HCT116 (cell line): ENCODE results near the gene B4GALT3. TPM values are rescaled to one million over a fixed set of nuclear protein-coding genes. Genes with fewer than 3 reads are reported as not detected.

Experiments
- ATAC-seq: fragments of 200-7000 bp; cut with Tn5 transposase; 2 replicates; pipeline ENCODE4 v1.9.1; 2020; ENCODE audit warnings: mild to moderate bottlenecking, moderate library complexity
- BruUV-seq: library from RNA; stranded (reverse); fragments of 400-500 nt; replicated peaks from 2 replicates; lab custom pipeline; 2021; lab: Mats Ljungman, UMichigan
- CTCF ChIA-PET: fragments of 300-600 bp; sonication (Branson Sonifier 250); formaldehyde crosslinking; loops from one replicate; lab custom pipeline; 2021; ENCODE audit warnings: antibody characterized with exemption; lab: Charles Lee
- POLR2A ChIA-PET: fragments of 300-600, 350-600 bp; sonication (Branson Sonifier 250); formaldehyde crosslinking; loops from one replicate; lab custom pipeline; 2021; ENCODE audit warnings: antibody characterized with exemption; lab: Charles Lee
- RAD21 ChIA-PET, 2 experiments: fragments of 300-600 bp; sonication (Branson Sonifier 250); formaldehyde crosslinking; loops; one replicate each; lab custom pipeline; 2023; ENCODE audit warnings: low total read pairs in 2 of 2; ENCODE audit not compliant: uncharacterized antibody in 2 of 2, unreplicated experiment in 2 of 2, low non-redundant PET in 1 of 2; lab: Charles Lee
- DNase-seq: peaks from one replicate; pipeline ENCODE4 v3.0.0-alpha.2; 2010; ENCODE audit warnings: low read depth, low spot score
- H2AFZ ChIP-seq: fragments of 200-600 bp; shearing (Covaris generic), sonication (generic); 2 replicates; pipeline ENCODE4 v1.6.1; 2017; ENCODE audit warnings: low read depth, mixed run types, mixed read lengths, antibody characterized with exemption, low read length; ENCODE audit not compliant: poor library complexity, severe bottlenecking
- H3K27ac ChIP-seq: 2 replicates; pipeline ENCODE4 v1.5.1; 2012; ENCODE audit warnings: low read depth, low read length
- H3K27me3 ChIP-seq: fragments of 200-600 bp; sonication (generic); 2 replicates; pipeline ENCODE4 v1.6.1; 2016; ENCODE audit warnings: mixed run types, low read length, mixed read lengths; ENCODE audit not compliant: insufficient read depth
- H3K36me3 ChIP-seq, 2 experiments: fragments of 200-500 bp in 1 of 2; fragments of 200-600 bp in 1 of 2; sonication (Bioruptor generic) in 1 of 2; sonication (generic) in 1 of 2; 2 replicates each; pipeline versions ENCODE4 v1.5.1 to v1.6.1; 2014 to 2016; ENCODE audit warnings: low read length in 2 of 2, inconsistent platforms in 1 of 2, mixed read lengths in 1 of 2, mixed run types in 1 of 2; ENCODE audit not compliant: insufficient read depth in 2 of 2, control insufficient read depth in 1 of 2
- H3K4me1 ChIP-seq, 2 experiments: fragments of 200-600 bp in 1 of 2; sonication (generic) in 1 of 2; 2 replicates each; pipeline versions ENCODE4 v1.5.1 to v1.6.1; 2012 to 2017; ENCODE audit warnings: low read length in 2 of 2, inconsistent platforms in 1 of 2, mild to moderate bottlenecking in 1 of 2, mixed read lengths in 1 of 2, mixed run types in 1 of 2, moderate library complexity in 1 of 2; ENCODE audit not compliant: insufficient read depth in 2 of 2, control insufficient read depth in 1 of 2
- H3K4me2 ChIP-seq: fragments of 200-600 bp; sonication (generic); 2 replicates; pipeline ENCODE4 v1.6.1; 2017; ENCODE audit warnings: mixed run types, low read length, mixed read lengths
- H3K4me3 ChIP-seq, 2 experiments: fragments of 200-600 bp in 1 of 2; sonication (generic) in 1 of 2; replicated peaks in 1 of 2; 2 replicates each; pipeline ENCODE4 v1.5.1; 2011 to 2016; ENCODE audit warnings: low read length in 2 of 2, control low read depth in 1 of 2, low read depth in 1 of 2, mild to moderate bottlenecking in 1 of 2, mixed read lengths in 1 of 2, mixed run types in 1 of 2
- H3K79me2 ChIP-seq: fragments of 200-600 bp; sonication (generic); 2 replicates; pipeline ENCODE4 v1.6.1; 2017; ENCODE audit warnings: mild to moderate bottlenecking, mixed run types, low read length, moderate library complexity, mixed read lengths; ENCODE audit not compliant: insufficient read depth
- H3K9ac ChIP-seq: fragments of 200-600 bp; sonication (generic); 2 replicates; pipeline ENCODE4 v1.6.1; 2016; ENCODE audit warnings: low read length, mixed read lengths
- H3K9me2 ChIP-seq: fragments of 200-600 bp; sonication (generic), shearing (Covaris generic); 2 replicates; pipeline ENCODE4 v1.6.1; 2017; ENCODE audit warnings: mixed run types, mild to moderate bottlenecking, moderate library complexity; ENCODE audit not compliant: insufficient read depth
- H3K9me3 ChIP-seq, 2 experiments: fragments of 200-500 bp in 1 of 2; fragments of 200-600 bp in 1 of 2; sonication (Bioruptor generic) in 1 of 2; sonication (generic) in 1 of 2; 2 replicates each; pipeline ENCODE4 v1.6.1; 2014 to 2017; ENCODE audit warnings: low read length in 2 of 2, mixed read lengths in 2 of 2, inconsistent platforms in 1 of 2, low read depth in 1 of 2, mild to moderate bottlenecking in 1 of 2, mixed run types in 1 of 2, moderate library complexity in 1 of 2; ENCODE audit not compliant: control insufficient read depth in 1 of 2, insufficient read depth in 1 of 2
- H4K20me1 ChIP-seq: fragments of 200-600 bp; sonication (generic), shearing (Covaris generic); 2 replicates; pipeline ENCODE4 v1.6.1; 2017; ENCODE audit warnings: mixed run types, mild to moderate bottlenecking, moderate library complexity; ENCODE audit not compliant: insufficient read depth
- CBX3 ChIP-seq: IDR thresholded peaks from 2 replicates; pipeline ENCODE4 v1.6.1; 2012; ENCODE audit warnings: low read depth
- CEBPB ChIP-seq: IDR thresholded peaks from 2 replicates; pipeline ENCODE4 v1.6.1; 2012; ENCODE audit warnings: low read depth
- CTCF ChIP-seq, 3 experiments: fragments of 200-600 bp in 1 of 3; sonication (generic) in 1 of 3; IDR thresholded peaks in 2 of 3; conservative IDR thresholded peaks in 1 of 3; 2 replicates each; pipeline ENCODE4 v1.5.1; 2012 to 2017; ENCODE audit warnings: low read depth in 2 of 3, low read length in 2 of 3, antibody characterized with exemption in 1 of 3, borderline replicate concordance in 1 of 3, control low read depth in 1 of 3, mild to moderate bottlenecking in 1 of 3, mixed read lengths in 1 of 3, mixed run types in 1 of 3, moderate library complexity in 1 of 3; ENCODE audit not compliant: insufficient read depth in 1 of 3
- EGR1 ChIP-seq: IDR thresholded peaks from 2 replicates; pipeline ENCODE4 v1.6.1; 2012; ENCODE audit warnings: low read depth
- ELF1 ChIP-seq: IDR thresholded peaks from 2 replicates; pipeline ENCODE4 v1.6.1; 2012; ENCODE audit warnings: low read depth, borderline replicate concordance
- EZH2 ChIP-seq: fragments of 200-600 bp; sonication (generic); IDR thresholded peaks from 2 replicates; pipeline ENCODE4 v1.6.1; 2017; ENCODE audit warnings: antibody characterized with exemption, mixed run types
- EZH2phosphoT487 ChIP-seq: fragments of 200-600 bp; IDR thresholded peaks from 2 replicates; pipeline ENCODE4 v1.6.1; 2018; ENCODE audit warnings: antibody characterized with exemption, borderline replicate concordance
- FOSL1 ChIP-seq: IDR thresholded peaks from 2 replicates; pipeline ENCODE4 v1.6.1; 2012; ENCODE audit warnings: low read depth
- MAX ChIP-seq: IDR thresholded peaks from 2 replicates; pipeline ENCODE4 v1.6.1; 2012
- POLR2A ChIP-seq: IDR thresholded peaks from 2 replicates; pipeline ENCODE4 v1.7.0; 2011; ENCODE audit warnings: borderline replicate concordance; ENCODE audit not compliant: insufficient read depth, insufficient read length; ENCODE audit errors: extremely low read depth
- POLR2AphosphoS5 ChIP-seq: IDR thresholded peaks from 2 replicates; pipeline ENCODE4 v1.6.1; 2011; ENCODE audit warnings: mild to moderate bottlenecking, low read depth, low read length, moderate library complexity
- SP1 ChIP-seq: IDR thresholded peaks from 2 replicates; pipeline ENCODE4 v1.6.1; 2012; ENCODE audit warnings: low read depth
- SRF ChIP-seq: IDR thresholded peaks from 2 replicates; pipeline ENCODE4 v1.6.1; 2012; ENCODE audit warnings: low read depth
- TCF7L2 ChIP-seq: IDR thresholded peaks from 2 replicates; pipeline ENCODE4 v1.7.0; 2011; ENCODE audit warnings: borderline replicate concordance, inconsistent platforms; ENCODE audit not compliant: insufficient read depth, insufficient read length; ENCODE audit errors: extremely low read depth
- ZBTB33 ChIP-seq: IDR thresholded peaks from 2 replicates; pipeline ENCODE4 v1.6.1; 2011; ENCODE audit warnings: mild to moderate bottlenecking, low read length, moderate library complexity; ENCODE audit not compliant: insufficient replicate concordance; ENCODE audit errors: extremely low read depth
- ZFX ChIP-seq: fragments of 450-650 bp; IDR thresholded peaks from 2 replicates; pipeline ENCODE4 v1.6.1; 2017
- ZNF274 ChIP-seq: fragments of 200-500 bp; sonication (Bioruptor generic); IDR thresholded peaks from 2 replicates; pipeline ENCODE4 v1.6.1; 2014; ENCODE audit warnings: mild to moderate bottlenecking, low read depth, low read length, inconsistent platforms
- intact Hi-C: fragments of 100-400 bp; cut with micrococcal nuclease; formaldehyde crosslinking; loops from 2 replicates; pipeline ENCODE4 v1.10.0; 2022
- total RNA-seq: library from RNA; stranded (reverse); gene quantifications from one replicate; pipeline ENCODE4 v1.2.1, GENCODE V29; 2021; ENCODE audit not compliant: unreplicated experiment
- TF ChIP-seq, protein P1 (sequence below): IDR thresholded peaks from 2 replicates; pipeline ENCODE4 v1.6.1; 2012; ENCODE audit warnings: low read depth
- TF ChIP-seq, protein P2 (sequence below): IDR thresholded peaks from 2 replicates; pipeline ENCODE4 v1.6.1; 2012

The B4GALT3 gene
- total RNA-seq, 1 experiment from 2014 or later = 53.7 TPM

- RAD21 ChIA-PET = no interaction called here
- no peak for DNase-seq
- intact Hi-C loops = no loop called here
- CTCF ChIA-PET = no interaction called here
- TF ChIP-seq SRF (no peak), EZH2 (no peak), EZH2phosphoT487 (no peak), SP1 (no peak), CTCF (IDR thresholded peaks at IDR 0.05 in 2 of 3, conservative IDR thresholded peaks at IDR 0.05 in 1 of 3; ENCODE audit: borderline replicate concordance in 1 of 3, insufficient read depth in 1 of 3, low read depth in 2 of 3, low read length in 2 of 3) (no peak), ZNF274 (no peak), CBX3 (no peak), MAX (no peak), POLR2AphosphoS5 (no peak), ELF1 (no peak), EGR1 (no peak), FOSL1 (no peak), ZBTB33 (no peak), TCF7L2 (no peak), POLR2A (no peak), ZFX (no peak), CEBPB (no peak)
- TF ChIP-seq, protein P1, sequence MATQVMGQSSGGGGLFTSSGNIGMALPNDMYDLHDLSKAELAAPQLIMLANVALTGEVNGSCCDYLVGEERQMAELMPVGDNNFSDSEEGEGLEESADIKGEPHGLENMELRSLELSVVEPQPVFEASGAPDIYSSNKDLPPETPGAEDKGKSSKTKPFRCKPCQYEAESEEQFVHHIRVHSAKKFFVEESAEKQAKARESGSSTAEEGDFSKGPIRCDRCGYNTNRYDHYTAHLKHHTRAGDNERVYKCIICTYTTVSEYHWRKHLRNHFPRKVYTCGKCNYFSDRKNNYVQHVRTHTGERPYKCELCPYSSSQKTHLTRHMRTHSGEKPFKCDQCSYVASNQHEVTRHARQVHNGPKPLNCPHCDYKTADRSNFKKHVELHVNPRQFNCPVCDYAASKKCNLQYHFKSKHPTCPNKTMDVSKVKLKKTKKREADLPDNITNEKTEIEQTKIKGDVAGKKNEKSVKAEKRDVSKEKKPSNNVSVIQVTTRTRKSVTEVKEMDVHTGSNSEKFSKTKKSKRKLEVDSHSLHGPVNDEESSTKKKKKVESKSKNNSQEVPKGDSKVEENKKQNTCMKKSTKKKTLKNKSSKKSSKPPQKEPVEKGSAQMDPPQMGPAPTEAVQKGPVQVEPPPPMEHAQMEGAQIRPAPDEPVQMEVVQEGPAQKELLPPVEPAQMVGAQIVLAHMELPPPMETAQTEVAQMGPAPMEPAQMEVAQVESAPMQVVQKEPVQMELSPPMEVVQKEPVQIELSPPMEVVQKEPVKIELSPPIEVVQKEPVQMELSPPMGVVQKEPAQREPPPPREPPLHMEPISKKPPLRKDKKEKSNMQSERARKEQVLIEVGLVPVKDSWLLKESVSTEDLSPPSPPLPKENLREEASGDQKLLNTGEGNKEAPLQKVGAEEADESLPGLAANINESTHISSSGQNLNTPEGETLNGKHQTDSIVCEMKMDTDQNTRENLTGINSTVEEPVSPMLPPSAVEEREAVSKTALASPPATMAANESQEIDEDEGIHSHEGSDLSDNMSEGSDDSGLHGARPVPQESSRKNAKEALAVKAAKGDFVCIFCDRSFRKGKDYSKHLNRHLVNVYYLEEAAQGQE = no peak
- TF ChIP-seq, protein P2, sequence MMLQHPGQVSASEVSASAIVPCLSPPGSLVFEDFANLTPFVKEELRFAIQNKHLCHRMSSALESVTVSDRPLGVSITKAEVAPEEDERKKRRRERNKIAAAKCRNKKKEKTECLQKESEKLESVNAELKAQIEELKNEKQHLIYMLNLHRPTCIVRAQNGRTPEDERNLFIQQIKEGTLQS = no peak
- POLR2A ChIA-PET = no interaction called here
- Histone ChIP-seq H3K27me3 (no peaks in the 10 kb centered on the region), H3K4me2 (no peak overlapping the region), H3K4me1 (peaks cover 3 to 14% of the 10 kb centered on the region in 2 experiments; a peak in 2 of 4 replicates), H2AFZ (no peak overlapping the region), H3K79me2 (no peaks in the 10 kb centered on the region), H3K9me2 (no peaks in the 10 kb centered on the region), H4K20me1 (no peaks in the 10 kb centered on the region), H3K27ac (no peak overlapping the region), H3K4me3 (no peak overlapping the region), H3K9me3 (no peaks in the 10 kb centered on the region), H3K9ac (no peak overlapping the region), H3K36me3 (no peaks in the 10 kb centered on the region)
- ATAC-seq = no peak
- no TSS peak for BruUV-seq
Observed at GRCh38 chr1:161189036-161189435, 11.7 kb upstream of the B4GALT3 start.
